GM12874 (cell line): ENCODE results near the gene COQ8B.

Source experiments
- CTCF ChIP-seq: IDR thresholded peaks from 2 replicates; pipeline ENCODE4 v1.5.1; 2011; ENCODE audit warnings: low read depth, mild to moderate bottlenecking, control low read depth, low read length, moderate library complexity; ENCODE audit not compliant: insufficient read depth

COQ8B gene

GRCh38 chr19:40745402-40745780, 28.7 kb upstream of the COQ8B start:
- TF ChIP-seq CTCF = no peak

- peak; percentile 37 for TF ChIP-seq CTCF
Observed at GRCh38 chr19:40744554-40745401, 28.1 kb upstream of the COQ8B start.

GRCh38 chr19:40743926-40744325, 27.2 kb upstream of the COQ8B start:
- TF ChIP-seq CTCF = no peak

GRCh38 chr19:40742886-40743285, 26.2 kb upstream of the COQ8B start:
- no peak for TF ChIP-seq CTCF

DNA sequence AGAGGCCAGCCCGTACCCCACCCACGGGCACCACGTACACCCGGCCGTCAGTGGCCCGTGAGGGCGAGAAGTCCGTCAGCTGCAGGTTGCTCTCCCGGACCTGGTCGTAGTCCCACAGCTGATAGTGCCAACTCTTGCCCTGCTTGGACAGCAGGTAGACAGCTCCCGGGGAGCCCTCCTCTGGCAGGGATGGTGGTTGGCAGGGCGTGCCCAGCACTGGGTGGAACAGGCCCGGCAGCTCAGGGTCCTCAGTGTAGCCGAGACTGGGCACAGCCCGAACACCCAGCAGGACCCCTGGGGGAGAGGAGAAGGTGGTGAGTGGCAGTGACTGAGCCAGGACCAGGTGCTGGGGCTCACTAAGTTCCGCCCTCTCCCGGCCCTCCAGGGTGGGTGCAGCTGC, 25.8 kb upstream of the COQ8B start:
- TF ChIP-seq CTCF = no peak

DNA sequence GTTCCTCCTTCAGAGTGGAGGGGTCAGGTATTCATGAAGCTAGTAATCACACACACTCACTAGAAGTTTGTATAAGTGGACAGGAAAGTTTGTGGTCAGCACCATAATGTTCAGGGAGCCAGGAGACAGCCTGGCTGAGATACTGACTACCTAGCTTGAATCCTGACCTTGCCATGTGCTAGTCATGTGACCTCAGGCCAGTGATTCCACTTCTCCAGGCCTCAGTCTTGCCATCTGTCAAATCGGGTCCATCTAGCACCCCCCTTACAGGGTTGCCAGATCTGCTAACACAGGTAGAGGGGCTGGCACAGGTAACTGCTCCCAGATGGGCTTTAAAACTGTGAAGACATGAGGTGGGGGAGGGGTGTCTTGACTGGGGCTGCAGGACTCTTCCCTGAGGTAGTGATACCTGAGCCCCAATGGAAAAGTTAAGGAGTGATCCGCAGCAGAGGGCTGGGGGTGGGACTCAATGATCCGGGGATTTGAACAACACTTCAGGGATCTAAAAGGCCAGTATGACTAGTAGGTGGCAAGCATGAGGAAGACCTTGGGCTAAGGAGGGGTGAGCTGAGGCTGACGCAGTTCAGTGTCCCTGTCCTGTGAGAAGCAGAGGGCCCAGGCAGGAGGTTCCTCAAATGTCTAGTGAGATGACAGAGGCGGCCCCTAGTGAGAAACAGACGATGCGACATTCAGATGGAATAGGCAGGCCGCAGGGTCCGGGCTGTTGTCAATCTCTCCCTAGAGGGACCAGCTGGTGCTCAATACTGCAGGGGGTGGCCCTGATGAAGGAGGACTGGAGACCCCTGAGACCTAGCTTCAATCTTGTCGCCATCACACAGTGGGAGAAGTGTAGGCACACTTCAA, 25.1 kb upstream of the COQ8B start:
- no peak for TF ChIP-seq CTCF

DNA sequence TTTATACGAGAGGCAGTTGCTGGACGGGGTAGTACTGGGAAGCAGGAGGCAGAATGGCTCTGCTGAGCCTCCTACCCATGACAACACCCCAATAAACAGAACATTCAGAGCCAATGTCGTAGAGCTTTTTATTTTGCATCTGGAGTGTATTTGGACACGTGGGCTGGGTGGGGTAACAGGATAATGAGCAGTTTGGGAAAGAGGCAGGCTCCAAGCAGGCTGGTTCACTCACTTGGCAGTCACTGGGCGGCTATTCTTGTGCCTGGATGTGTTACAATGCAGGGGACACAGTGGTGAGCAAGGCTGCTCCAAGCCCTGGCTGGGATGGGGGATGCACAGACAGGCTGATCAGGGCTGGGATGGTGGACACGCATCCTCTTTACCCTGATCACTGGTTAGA, 24.1 kb upstream of the COQ8B start:
- no peak for TF ChIP-seq CTCF
